ENCODE results near the gene OSGEPL1. TPM values are rescaled to one million over a fixed set of nuclear protein-coding genes. Genes with fewer than 3 reads are reported as not detected.
"Not testable (repeated sequence)": the region's sequence is repeated elsewhere in the genome, so short reads cannot be mapped to it uniquely, and the experiment has no call there.

OSGEPL1 gene
- total RNA-seq, 2 donors from 2014 or later = 2.9 to 3.9 TPM

DNA sequence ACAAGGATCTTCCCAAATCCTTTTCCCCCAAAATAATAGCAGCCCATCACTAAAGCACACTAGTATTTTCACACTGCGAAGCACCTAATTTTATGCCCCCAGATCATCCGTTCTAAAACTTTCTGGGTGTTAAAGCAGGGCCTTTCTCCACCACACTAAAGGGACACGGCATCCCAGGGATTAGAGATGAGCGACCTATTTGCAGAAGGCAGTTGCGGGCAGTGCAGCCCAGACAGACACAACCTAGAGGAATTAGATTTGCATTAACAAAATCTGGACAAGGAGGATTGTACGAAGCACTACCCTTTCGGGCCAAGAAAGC is 402 bp downstream of the OSGEPL1 start:
- DNase-seq (no peak), ATAC-seq (no peak)
- intact Hi-C loops (cut with DNase I, micrococcal nuclease) = loop anchor here in 1 of 2 donors (5.0 kb wide), 1 partner anchor 95 kb away; no protein-coding TSS in a partner anchor

DNA sequence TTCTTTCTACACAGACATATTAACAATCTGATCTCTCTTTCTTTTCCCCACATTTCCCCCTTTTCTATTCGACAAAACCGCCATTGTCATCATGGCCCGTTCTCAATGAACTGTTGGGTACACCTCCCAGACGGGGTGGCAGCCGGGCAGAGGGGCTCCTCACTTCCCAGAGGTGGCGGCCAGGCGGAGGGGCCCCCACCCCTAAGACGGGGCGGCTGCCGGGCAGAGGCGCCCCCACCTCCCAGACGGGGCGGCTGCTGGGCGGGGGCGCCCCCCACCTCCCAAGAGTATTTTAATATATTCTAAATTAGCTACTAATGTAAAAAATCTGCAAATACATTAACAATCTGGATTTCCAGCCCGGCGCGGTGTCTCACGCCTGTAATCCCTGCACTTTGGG is 2.4 kb downstream of the OSGEPL1 start:
- not testable (repeated sequence) for DNase-seq, ATAC-seq
- intact Hi-C loops (cut with DNase I, micrococcal nuclease) = loop anchor here in 1 of 2 donors (5.0 kb wide), 1 partner anchor 93 kb away; no protein-coding TSS in a partner anchor

DNA sequence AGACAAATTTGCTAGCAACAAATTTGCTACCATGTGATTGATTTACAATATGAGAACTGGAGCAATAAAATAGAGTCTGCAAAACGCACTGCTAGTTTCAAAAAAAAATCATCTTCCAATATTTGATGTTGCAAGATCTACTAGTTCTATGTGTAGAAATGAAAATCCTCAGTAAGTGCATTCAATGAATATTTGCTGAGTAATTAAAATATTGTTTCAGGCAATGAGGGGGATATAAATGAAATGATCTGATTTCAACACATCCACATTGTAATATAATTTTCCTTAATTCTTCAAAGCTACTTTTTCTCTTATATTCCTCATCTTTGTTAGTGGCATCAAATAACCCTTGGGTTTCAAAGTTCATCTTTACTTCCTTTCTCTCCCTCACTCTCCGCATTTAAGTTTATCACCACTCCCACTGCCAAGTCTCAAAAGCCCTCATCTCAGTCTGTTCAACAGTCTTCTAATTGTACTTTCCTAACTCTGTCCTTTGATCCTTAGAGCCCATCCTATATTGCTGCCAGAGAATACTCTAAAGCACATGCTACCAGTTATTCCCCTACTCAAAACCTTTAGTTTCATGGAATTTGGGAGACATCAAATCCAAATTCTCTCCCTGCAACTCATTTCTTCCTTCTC is 6.2 kb downstream of the OSGEPL1 start:
- intact Hi-C loops (cut with DNase I, micrococcal nuclease) = no loop called here
- peak; percentile 76 for ATAC-seq
- DNase-seq = no peak

DNA sequence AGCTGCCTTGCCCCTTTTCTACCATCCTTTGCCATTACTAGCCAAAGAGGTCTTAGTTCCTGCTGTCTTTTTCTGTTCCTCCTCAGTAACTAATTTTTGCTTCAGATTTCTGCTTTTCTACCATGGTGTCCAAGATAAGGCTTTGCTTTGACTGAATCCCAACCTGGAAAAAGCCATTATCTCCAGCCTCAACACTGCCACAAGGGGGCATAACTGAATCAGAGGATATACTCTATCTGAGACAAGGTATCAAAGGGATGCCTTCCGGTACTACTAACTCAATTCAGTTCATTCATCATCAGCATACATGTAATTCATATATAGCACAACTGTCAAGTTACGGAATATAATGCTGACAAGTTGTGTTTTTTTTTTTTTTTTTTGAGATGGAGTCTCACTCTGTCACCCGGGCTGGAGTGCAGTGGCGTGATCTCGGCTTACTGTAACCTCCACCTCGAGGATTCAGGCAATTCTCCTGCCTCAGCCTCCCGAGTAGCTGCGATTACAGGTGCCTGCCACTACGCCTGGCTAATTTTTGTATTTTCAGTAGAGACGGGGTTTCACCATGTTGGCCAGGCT is 11.4 kb downstream of the OSGEPL1 start:
- peak in 1 of 2 donors; percentile 37 for DNase-seq
- intact Hi-C loops (cut with DNase I, micrococcal nuclease) = no loop called here
- ATAC-seq = peak; percentile 72

DNA sequence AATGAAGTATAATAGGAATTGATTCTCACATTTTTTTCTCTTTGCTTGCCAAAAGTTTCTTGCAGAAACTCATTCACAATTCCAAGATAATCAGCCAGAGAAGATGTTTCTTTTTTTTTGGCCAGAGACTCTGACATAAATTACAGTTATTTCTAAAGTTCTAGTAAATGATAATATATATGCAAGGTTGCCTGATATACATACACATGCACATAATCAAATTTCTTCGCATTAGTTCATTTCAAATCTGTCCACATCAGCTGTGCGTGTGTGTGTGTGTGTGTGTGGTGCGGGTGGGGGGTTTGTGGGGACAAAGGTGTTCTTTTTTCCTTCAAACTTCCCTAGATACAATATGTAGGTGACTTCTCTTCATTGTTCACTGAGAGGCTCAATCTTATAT is 33.2 kb downstream of the OSGEPL1 start:
- ATAC-seq (no peak), DNase-seq (no peak)
- intact Hi-C loops (cut with DNase I, micrococcal nuclease) = no loop called here

DNA sequence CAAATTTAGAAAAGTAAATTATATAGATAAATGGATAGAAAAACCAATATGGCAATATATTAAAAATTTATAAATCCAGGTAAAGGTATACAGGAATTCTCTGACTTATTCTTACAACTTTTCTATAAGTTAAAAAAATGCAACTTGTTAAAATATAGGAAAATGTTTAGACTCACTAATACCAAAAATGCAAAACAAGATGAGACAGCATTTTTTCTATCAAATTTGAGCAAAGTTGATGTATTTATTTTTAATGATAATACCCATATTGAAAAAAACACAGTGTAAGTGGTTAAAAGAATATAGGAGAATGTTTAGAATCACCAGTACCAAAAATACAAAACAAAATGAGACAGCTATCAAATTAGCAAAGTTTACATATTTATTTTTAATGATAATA is 35.7 kb downstream of the OSGEPL1 start:
- ATAC-seq (no peak), DNase-seq (no peak)
- intact Hi-C loops (cut with DNase I, micrococcal nuclease) = no loop called here

DNA sequence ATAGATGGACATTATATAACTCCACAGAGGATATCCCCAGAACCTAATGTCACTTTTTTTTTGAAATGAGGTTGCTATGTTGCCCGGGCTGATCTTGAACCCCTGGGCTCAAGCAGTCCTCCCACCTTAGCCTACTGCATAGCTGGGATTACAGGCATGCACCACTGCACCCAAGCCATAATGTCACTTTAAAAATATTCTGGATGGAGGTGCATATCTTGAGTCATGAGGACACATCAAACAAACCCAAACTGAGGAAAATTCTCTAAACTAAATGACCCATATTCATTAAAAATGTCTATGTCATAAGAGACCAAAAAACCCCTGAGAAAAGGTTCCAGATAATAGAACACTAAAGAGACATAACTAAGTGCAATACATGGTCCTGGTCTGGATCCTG is 36.3 kb downstream of the OSGEPL1 start:
- intact Hi-C loops (cut with DNase I, micrococcal nuclease) = no loop called here
- ATAC-seq (no peak), DNase-seq (no peak)

DNA sequence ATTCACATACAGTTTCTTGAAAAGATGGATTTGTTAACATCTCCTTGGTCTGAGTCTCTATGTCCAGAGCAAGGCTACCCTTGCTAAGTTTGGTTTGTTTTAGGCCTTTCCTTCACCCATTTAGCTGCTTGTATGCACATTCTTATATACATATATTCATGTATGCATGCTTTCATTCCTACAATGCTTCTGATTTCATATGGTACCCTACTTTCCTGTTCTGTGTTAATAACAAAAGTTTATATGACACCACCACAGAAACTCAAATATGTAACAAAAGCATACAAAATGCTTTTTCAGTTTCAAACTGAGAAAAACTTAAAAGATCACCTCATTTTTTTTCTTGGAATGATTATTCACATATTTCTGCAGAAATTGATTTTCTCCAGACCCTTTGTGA is 39.4 kb downstream of the OSGEPL1 start:
- ATAC-seq = no peak
- intact Hi-C loops (cut with DNase I, micrococcal nuclease) = no loop called here
- no peak for DNase-seq

DNA sequence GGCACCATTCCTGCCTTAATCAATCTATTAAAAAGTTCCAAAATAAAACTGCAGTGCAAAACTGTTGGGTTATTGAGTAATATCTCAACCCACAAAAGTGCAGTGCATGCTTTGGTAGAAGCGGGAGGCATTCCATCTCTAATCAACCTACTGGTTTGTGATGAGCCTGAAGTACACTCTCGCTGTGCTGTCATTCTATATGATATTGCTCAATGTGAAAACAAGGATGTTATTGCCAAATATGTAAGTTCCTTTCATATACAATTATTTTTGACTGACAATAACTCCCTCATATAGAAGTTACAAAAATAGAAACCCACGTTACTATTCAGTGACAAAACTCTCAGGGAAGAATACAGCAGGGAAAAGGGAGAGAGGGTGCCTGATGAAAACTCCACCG is 43.0 kb downstream of the OSGEPL1 start:
- intact Hi-C loops (cut with DNase I, micrococcal nuclease) = no loop called here
- ATAC-seq = no peak

DNA sequence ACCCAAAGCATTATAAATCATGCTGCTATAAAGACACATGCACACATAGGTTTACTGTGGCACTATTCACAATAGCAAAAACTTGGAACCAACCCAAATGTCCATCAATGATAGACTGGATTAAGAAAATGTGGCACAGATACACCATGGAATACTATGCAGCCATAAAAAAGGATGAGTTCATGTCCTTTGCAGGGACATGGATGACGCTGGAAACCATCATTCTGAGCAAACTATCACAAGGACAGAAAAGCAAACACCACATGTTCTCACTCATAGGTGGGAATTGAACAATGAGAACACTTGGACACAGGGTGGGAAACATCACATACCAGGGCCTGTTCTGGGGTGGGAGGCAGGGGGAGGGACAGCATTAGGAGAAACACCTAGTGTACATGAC is 45.0 kb downstream of the OSGEPL1 start:
- intact Hi-C loops (cut with DNase I, micrococcal nuclease); ATAC-seq; DNase-seq: not testable (repeated sequence)

More for the DNA sequence above, 43.0 kb downstream of the OSGEPL1 start:
- no peak for DNase-seq

DNA sequence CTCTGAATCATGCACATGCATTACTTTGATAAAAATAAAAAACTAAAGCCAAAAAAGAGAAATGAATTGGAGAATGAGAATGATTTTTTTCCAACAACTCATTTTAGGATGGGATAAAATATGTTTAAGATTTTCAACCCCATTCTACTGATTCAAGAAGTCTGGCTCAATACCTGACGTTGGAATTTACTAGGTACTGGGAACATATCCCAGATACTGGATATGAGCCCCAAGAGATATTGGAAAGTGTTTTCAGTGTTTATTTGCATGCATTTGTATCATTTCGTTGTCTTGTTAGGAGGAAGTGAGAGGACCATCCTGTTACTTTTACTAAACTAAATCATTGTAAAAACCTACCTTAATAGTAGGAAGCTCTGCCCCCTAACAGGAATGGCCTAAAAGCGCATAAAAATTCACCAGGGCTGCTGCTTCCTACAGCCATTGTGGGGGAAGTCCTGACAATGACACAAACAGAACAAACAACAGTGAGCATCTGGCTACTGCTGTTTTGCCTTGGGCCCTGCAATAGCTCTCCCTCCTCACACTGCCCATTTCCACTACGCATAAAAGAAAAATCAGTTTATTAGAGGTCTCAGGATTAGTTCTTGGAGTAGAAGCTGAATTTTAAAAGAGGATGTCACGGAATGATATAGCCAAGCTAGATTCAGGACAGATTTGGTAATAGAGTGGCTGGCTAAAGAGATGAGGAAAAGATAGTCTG is 52.9 kb downstream of the OSGEPL1 start:
- ATAC-seq = no peak
- DNase-seq = no peak
- intact Hi-C loops (cut with DNase I, micrococcal nuclease) = no loop called here

DNA sequence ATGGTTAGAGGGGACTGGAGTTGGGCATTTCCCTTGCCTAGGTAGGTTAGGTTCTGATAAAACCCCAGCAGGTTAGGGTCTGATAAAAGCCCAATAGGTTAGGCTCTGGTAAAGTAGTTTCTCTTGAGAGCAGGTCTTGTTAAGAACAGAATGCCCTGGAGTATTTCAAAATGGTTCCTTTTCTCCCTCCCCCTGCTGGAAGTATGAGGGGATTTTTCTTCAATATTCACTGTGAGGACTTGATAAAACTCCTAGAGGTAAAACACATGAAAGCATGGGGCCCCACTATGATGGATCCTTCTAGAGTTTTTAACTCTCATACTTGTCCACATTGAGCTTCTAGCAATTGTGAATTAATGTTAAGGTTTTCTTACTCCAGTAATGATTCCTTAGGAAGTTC is 60.5 kb downstream of the OSGEPL1 start:
- no peak for ATAC-seq
- DNase-seq = no peak
- intact Hi-C loops (cut with DNase I, micrococcal nuclease) = no loop called here

DNA sequence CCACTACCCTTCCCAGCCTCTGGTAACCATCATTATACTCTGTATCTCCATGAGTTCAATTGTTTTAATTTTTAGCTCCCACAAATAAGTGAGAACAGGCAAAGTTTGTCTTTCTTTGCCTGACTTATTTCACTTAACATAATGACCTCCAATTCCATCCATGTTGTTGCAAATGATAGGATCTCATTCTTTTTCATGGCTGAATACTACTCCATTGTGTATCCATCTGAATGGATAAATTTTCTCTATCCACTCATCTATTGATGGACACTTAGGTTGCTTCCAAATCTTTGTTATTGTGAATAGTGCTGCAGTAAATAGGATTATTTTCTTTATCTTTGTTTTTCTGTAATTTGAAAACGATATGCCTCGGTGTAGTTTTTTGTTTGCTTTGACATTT is 61.9 kb downstream of the OSGEPL1 start:
- intact Hi-C loops (cut with DNase I, micrococcal nuclease) = no loop called here
- ATAC-seq = no peak
- DNase-seq = no peak

DNA sequence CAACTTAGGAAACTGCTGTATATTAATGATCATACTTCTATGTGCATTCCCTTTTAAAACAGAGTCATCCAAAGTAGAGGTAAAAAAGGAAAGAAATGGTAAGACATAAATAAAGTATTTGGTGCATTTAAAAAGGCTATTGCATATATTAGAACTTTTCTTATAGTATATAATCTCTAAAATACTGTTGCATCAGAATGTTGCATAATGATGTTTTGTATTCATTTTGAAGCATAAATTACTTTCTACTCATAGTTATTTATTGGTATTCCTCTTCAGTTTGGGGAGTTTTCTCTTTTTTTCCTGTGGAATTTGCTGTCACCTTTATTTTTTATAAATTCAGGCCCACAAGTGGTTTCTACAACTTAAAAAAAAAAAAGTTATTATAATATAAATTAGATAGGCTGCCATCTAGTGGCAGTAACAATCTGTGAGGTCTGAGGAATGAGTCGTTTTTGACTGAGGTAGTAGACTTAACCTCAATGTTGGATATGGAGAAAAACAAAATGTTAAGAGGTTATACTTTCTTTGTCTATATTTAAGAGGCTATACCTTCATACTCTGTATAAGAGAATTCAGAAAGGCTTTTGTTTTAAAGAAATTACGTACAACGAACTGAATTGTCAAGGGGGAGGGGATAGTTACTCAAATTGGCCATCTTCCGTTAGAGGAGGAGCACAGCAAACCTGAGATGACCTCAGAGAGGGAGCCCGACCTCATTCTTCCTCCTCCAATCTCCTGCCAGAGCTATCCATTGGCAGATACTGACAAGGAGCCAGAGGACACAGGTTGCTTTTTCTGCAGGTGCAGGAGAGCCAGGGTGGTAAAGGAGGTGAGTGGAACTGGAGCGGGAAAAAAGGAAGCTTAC is 64.3 kb downstream of the OSGEPL1 start:
- DNase-seq = peak; percentile 30 to 38
- ATAC-seq = peak; percentile 89
- intact Hi-C loops (cut with DNase I, micrococcal nuclease) = loop anchor here in 1 of 2 donors (5.0 kb wide), 1 partner anchor 36 kb away; the partner anchor contains the start of gene ASNSD1

Other genes with a start within 250 kb of the OSGEPL1 start
- gene SLC40A1, start 182.0 kb downstream of the OSGEPL1 start, total RNA-seq = 100 to 1,000 TPM; 135 to 245 TPM
- gene ASNSD1, start 101.3 kb downstream of the OSGEPL1 start, total RNA-seq = 10 to 100 TPM; 18.5 to 19.2 TPM
- 10 to 100 TPM in 1 of 2 donors, 1 to 10 TPM in 1; 7.6 to 10.6 TPM for gene ANKAR, start 88.1 kb downstream of the OSGEPL1 start, total RNA-seq
- gene ORMDL1, start 21.5 kb upstream of the OSGEPL1 start, total RNA-seq = 10 to 100 TPM; 40.4 to 46.6 TPM
- 10 to 100 TPM; 13.7 to 14.8 TPM for gene PMS1, start 21.7 kb upstream of the OSGEPL1 start, total RNA-seq